Brain pericyte (primary cell): ENCODE results near the gene SND1.

Source experiments
- DNase-seq: peaks from one replicate; pipeline ENCODE4 v3.0.0-alpha.2; 2012; ENCODE audit warnings: low read depth, low spot score

SND1 gene

GRCh38 chr7:127766831-127767459 lies 115.0 kb downstream of the SND1 start:
- DNase-seq, result no peak

GRCh38 chr7:127768241-127768640 lies 116.2 kb downstream of the SND1 start:
- DNase-seq, result no peak

- DNase-seq, result no peak
These were observed 117.1 kb downstream of the SND1 start for GRCh38 chr7:127769137-127769536.

- no peak for DNase-seq
These were observed 117.9 kb downstream of the SND1 start for GRCh38 chr7:127769696-127770400.

- DNase-seq, result no peak
These were observed 118.9 kb downstream of the SND1 start for GRCh38 chr7:127770885-127771284.

- DNase-seq, result no peak
These were observed 119.7 kb downstream of the SND1 start for GRCh38 chr7:127771707-127772106.

GRCh38 chr7:127776776-127777386 lies 124.9 kb downstream of the SND1 start:
- no peak for DNase-seq

GRCh38 chr7:127780489-127780888 lies 128.5 kb downstream of the SND1 start:
- no peak for DNase-seq

- DNase-seq, result no peak
These were observed 129.1 kb downstream of the SND1 start for GRCh38 chr7:127781081-127781480.

GRCh38 chr7:127782075-127782474 lies 130.1 kb downstream of the SND1 start:
- no peak for DNase-seq

GRCh38 chr7:127782654-127783559 lies 130.9 kb downstream of the SND1 start:
- DNase-seq, result no peak

- DNase-seq, result no peak
These were observed 134.2 kb downstream of the SND1 start for GRCh38 chr7:127786184-127786583.

GRCh38 chr7:127789031-127789430 lies 137.0 kb downstream of the SND1 start:
- DNase-seq, result no peak

- DNase-seq, result no peak
These were observed 139.6 kb downstream of the SND1 start for GRCh38 chr7:127791446-127792189.

- DNase-seq, result no peak
These were observed 140.7 kb downstream of the SND1 start for GRCh38 chr7:127792528-127793342.

- DNase-seq, result no peak
These were observed 141.6 kb downstream of the SND1 start for GRCh38 chr7:127793582-127793981.

- no peak for DNase-seq
These were observed 142.1 kb downstream of the SND1 start for GRCh38 chr7:127794136-127794535.

- DNase-seq, result no peak
These were observed 142.6 kb downstream of the SND1 start for GRCh38 chr7:127794551-127794950.

GRCh38 chr7:127798023-127798422 lies 146.0 kb downstream of the SND1 start:
- DNase-seq, result no peak

- no peak for DNase-seq
These were observed 146.9 kb downstream of the SND1 start for GRCh38 chr7:127798769-127799372.
